Left renal cortex interstitium (tissue), 4 donors: Measurements from ENCODE around the gene MAP1A. TPM values are rescaled to one million over a fixed set of nuclear protein-coding genes. Genes with fewer than 3 reads are reported as not detected.
"Not testable (repeated sequence)": the region's sequence is repeated elsewhere in the genome, so short reads cannot be mapped to it uniquely, and the experiment has no call there.

Experiments
- DNase-seq, 4 donors: peaks; one replicate each; pipeline ENCODE4 v3.0.0-alpha.2; 2013; ENCODE audit warnings: low read depth in 4 of 4, low spot score in 2 of 4, missing footprints in 1 of 4
- polyA plus RNA-seq, 4 donors: library from polyadenylated mRNA; unstranded; fragments of 120-200 nt; gene quantifications; one replicate each; pipeline ENCODE4 v1.2.1, GENCODE V29; 2013; ENCODE audit not compliant: insufficient read length in 4 of 4

The MAP1A gene
- polyA plus RNA-seq, 4 donors = 7.8 to 9.3 (median 8.8) TPM

DNA sequence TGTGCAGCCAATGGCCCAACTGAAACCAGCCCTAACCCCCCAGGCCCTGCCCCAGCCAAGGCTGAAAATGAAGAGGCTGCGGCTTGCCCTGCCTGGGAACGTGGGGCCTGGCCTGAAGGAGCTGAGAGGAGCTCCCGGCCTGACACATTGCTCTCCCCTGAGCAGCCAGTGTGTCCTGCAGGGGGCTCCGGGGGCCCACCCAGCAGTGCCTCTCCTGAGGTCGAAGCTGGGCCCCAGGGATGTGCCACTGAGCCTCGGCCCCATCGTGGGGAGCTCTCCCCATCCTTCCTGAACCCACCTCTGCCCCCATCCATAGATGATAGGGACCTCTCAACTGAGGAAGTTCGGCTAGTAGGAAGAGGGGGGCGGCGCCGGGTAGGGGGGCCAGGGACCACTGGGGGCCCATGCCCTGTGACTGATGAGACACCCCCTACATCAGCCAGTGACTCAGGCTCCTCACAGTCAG is 11.2 kb downstream of the MAP1A start:
- no peak for DNase-seq

- DNase-seq = no peak
Observed at GRCh38 chr15:43529141-43529540, 11.7 kb downstream of the MAP1A start.

GRCh38 chr15:43529587-43530345 is 12.4 kb downstream of the MAP1A start:
- DNase-seq = no peak

- no peak for DNase-seq
Observed at GRCh38 chr15:43531018-43531670, 13.7 kb downstream of the MAP1A start.

DNA sequence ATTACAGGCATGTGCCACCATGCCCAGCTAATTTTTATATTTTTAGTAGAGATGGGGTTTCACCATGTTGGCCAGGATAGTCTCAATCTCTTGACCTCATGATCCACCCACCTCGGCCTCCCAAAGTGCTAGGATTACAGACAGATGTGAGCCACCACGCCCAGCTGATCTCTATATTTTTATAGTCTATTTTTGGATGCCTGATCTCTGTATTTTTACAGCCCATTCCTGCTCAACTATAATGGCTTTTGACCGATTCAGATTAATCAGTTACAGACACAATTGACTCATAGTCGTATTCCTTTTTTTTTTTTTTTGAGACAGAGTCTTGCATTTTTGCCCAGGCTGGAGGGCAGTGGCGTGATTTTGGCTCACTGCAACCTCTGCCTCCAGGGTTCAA is 15.4 kb downstream of the MAP1A start:
- not testable (repeated sequence) for DNase-seq

DNA sequence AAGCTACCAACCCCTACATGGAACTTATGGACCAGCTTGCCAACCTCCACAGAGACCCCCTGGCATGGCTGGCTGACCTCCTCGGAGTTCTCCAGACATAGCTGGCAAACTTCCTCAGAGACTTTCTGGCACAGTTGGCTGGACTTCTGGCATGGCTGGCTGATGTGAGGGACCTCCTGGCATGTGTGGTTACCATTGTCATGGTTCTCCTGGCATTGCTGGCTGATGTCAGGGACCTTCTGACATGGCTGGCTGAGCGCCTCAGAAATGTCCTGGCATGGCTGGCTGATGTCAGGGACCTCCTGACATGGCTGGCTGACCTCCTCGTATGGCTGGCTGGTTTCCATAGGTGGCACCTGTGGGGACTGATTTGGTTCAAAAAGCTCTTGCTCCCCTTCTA is 17.5 kb downstream of the MAP1A start:
- DNase-seq = no peak

GRCh38 chr15:43538091-43538490 is 20.7 kb downstream of the MAP1A start:
- no peak for DNase-seq

- no peak for DNase-seq
Observed at GRCh38 chr15:43541785-43542184, 24.4 kb downstream of the MAP1A start.

DNA sequence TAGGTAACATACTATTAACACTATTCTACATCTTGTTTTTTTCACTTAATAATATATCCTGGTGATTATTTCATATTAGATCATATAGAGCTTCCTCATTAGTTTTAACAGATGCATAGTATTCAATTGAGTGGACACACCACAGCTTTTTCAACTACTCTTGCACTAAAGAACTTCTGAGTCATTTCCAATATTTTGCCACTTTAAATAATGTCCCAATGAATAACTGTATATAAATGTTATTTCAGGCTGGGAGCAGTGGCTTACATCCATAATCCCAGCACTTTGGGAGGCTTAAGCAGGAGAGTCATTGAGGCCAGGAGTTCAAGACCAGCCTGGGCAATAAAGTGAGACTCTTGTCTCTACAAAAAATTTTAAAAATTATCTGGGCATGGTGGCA is 26.9 kb downstream of the MAP1A start:
- DNase-seq = no peak

DNA sequence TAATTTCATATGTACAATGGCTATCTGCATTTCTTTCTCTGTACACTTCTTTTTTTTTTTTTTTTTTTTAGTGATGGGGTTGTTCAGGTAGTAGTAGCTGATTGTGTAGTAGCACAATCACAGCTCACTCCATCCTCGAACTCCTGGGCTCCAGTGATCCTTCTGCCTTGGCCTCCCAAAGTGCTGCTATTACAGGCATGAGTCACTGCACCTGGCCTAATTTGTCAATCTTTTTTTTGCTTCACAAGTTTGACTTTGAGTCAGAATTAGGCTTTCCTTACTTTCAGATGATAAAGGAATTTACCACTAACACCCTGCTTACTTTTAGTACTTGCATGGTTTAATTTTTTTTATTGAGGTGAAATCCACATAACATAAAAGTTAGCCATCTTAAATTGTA is 28.0 kb downstream of the MAP1A start:
- DNase-seq = no peak

DNA sequence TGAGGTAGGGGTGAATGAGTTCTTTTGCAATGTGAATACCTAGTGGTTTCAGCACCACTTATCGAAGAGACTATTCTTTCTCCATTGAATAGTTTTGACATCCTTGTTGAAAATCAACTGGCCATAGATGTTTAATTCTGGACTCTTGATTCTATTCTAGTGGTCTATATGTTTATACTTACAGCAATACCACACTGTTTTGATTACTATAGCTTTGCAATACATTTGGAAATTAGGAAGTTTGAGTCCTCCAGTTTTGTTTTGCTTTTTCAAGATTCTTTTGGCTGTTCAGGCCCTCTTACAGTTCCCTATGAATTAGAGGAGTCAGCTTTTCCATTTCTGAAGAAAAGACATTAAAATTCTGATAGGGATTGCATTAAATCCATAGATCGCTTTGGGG is 30.1 kb downstream of the MAP1A start:
- no peak for DNase-seq

- no peak for DNase-seq
Observed at GRCh38 chr15:43550527-43551363, 33.3 kb downstream of the MAP1A start.

- DNase-seq = no peak
Observed at GRCh38 chr15:43552256-43552655, 34.8 kb downstream of the MAP1A start.

DNA sequence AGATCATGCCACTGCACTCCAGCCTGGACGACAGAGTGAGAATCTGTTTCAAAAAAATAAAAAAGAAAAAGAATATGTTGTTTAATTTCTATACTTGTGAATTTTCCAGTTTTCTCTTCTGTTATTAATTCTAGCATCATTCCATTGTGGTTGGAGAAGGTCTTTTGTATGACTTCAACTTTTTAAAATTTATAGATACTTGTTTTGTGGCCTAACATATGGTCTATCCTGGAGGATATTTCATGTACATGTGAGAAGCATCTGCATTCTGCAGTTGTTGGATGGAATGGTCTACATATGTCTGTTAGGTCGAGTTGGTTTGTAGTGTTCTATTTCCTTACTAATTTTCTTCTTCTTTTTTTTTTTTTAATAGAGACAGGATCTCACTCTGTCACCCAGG is 35.6 kb downstream of the MAP1A start:
- DNase-seq = no peak

DNA sequence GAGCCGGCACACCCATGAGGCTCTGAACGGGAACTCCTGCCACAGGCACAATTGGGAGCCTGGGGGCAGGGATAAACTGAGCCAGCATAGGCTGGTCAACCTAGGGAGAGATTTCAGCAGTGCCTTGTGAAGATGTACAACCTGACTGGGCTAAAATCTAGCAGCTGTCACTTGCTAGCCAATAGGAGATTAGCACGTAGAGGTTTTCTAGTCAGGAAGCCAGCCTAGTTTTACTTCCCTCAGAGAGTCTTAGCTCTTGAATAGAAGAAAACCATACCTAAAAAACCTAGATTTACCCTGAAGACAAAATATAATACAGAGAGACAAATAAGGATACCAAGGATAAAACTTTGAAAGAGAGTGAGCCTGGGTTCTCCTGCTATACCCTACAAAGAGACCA is 45.3 kb downstream of the MAP1A start:
- DNase-seq = not testable (repeated sequence)

- not testable (repeated sequence) for DNase-seq
Observed at GRCh38 chr15:43563793-43564192, 46.4 kb downstream of the MAP1A start.

GRCh38 chr15:43566615-43567014 is 49.2 kb downstream of the MAP1A start:
- not testable (repeated sequence) for DNase-seq

DNA sequence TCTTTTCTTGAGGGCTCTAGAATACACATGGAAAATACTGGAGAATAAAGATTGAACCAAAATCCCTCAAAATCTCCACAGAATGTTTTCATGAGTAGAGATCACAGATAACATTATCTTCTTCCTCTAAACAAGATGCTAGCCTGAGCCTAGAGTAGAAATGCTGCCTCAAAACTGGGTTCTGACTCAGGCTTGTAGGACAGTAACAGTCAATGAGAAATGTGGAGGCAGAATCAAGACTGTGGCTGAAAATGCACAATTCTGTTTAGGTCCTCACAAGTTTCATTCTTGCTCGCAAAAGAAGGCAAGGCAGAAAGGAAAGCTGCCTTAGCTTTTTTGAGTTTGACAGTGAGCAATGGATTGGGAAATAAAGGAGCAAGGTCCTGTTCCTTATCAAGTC is 57.2 kb downstream of the MAP1A start:
- DNase-seq = not testable (repeated sequence)
